Adipose tissue (tissue), 3 donors: ENCODE data around the gene RNU5D-1. TPM values are rescaled to one million over a fixed set of nuclear protein-coding genes. Genes with fewer than 3 reads are reported as not detected.
A peak's percentile ranks its signal among the peaks of the same experiment; 100 is the strongest.
"Not testable (repeated sequence)": the region's sequence is repeated elsewhere in the genome, so short reads cannot be mapped to it uniquely, and the experiment has no call there.

Experiments
- H3K27ac ChIP-seq: one replicate; pipeline ENCODE4 v1.5.1; 2013; ENCODE audit warnings: low read depth, low read length
- WGBS, 3 donors: extraction: QIAGEN DNeasy Blood & Tissue Kit; methylation state at CpG; one replicate each; pipeline ENCODE4 v1.1.7; 2013; 5-methylcytosine and 5-hydroxymethylcytosine counted together
- polyA plus RNA-seq, 3 donors: library from polyadenylated mRNA; stranded (reverse); fragments of 200-250 nt; gene quantifications; one replicate each; pipeline ENCODE4 v1.2.3, GENCODE V29; 2013
- donor health status: healthy with polysubstance abuse.
- donor health status: Bipolar disorder and iron deficiency.
- donor health status: healthy.

Gene RNU5D-1
- polyA plus RNA-seq, result not detected

- 1% methylated on average over 19 of the region's 19 CpGs for WGBS, 3 donors
- peak within 1 kb of the TSS; percentile 42 for H3K27ac ChIP-seq
These were observed at the start of gene RNU5D-1 for GRCh38 chr1:44730741-44731512. TSS of gene RNU5D-1 (minus strand) at chr1:44731170.

DNA sequence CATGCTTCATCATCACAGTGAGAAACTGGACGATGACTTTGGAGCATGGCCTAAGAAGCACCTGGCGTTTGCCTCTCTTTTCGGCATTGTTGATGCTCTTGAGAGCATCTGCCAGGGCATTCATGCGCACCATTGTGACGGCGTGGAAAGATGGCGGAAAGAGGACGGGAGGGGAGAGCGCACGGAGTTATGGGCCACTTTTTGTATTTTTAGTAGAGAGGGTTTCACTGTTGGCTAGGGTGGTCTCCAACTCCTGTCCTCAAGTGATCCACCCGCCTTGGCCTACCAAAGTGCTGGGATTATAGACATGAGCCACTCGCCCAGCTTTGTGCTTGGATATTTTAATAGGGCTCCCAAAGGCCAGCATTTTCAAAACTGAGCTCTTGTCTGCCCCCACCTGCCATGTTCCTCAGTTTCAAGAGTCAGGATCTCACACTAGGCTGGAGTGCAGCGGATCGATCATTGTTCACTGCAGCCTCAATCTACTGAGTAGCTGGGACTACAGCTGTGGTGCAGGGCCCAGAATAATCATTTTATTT, 49.7 kb upstream of the RNU5D-1 start:
- WGBS, 3 donors, result 91 to 95% (median 93%) methylated on average over 14 of the region's 14 CpGs
- H3K27ac ChIP-seq, result no peak overlapping the region

DNA sequence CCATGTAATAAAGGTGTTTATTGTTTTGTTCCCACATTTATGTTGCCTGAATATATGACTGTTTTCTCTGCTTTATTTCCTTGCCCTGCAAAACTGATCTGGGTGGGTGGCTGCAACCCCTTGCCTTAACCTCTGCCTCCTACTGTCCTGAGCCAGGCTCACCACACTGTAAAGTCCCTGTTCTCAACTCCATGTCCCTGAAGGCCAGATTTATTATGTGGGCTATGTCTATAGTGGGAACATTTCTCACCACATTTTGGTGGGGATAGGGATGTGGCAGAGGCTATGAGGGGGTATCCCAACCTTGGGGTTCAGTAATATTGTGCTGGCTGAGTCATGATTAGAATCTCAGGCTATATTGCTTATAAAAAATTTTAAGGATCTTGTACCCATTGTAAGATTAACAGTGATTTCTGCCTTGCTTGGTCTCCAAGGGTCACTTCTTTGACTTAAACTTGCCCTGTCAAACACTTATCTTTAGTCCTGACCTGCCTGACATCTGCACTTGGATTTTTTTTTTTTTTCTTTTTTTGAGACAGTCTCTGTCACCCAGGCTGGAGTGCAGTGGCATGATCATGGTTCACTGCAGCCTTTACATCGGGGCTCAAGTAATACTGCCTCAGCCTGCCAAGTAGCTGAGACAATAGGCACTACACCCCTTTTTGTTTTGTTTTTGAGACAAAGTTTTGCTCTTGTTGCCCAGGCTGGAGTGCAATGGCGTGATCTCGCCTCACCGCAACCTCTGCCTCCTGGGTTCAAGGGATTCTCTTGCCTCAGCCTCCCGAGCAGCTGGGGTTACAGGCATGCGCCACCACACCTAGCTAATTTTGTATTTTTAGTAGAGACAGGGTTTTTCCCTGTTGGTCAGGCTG, 48.0 kb upstream of the RNU5D-1 start:
- H3K27ac ChIP-seq, result no peak overlapping the region
- 89 to 96% (median 96%) methylated on average over 6 of the region's 6 CpGs for WGBS, 3 donors

- H3K27ac ChIP-seq, result no peak overlapping the region
- 63 to 73% (median 69%) methylated on average over 13 of the region's 13 CpGs for WGBS, 3 donors
These were observed 47.1 kb upstream of the RNU5D-1 start for GRCh38 chr1:44777969-44778635.

DNA sequence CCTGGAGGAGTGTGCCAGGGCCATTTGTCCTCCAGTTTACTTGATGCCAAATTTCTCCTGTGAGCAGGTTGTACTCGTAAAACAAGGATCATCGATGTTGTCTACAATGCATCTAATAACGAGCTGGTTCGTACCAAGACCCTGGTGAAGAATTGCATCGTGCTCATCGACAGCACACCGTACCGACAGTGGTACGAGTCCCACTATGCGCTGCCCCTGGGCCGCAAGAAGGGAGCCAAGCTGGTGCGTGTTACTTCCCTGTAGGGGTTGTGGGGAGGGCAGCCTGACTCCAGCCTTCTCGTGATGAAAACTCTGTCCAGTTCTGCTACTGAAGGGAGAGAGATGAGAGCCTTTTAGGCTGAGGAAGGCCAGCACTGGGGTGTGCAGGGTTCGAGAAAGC, 46.6 kb upstream of the RNU5D-1 start:
- WGBS, 3 donors, result 79 to 83% (median 83%) methylated on average over 14 of the region's 14 CpGs
- H3K27ac ChIP-seq, result no peak overlapping the region

DNA sequence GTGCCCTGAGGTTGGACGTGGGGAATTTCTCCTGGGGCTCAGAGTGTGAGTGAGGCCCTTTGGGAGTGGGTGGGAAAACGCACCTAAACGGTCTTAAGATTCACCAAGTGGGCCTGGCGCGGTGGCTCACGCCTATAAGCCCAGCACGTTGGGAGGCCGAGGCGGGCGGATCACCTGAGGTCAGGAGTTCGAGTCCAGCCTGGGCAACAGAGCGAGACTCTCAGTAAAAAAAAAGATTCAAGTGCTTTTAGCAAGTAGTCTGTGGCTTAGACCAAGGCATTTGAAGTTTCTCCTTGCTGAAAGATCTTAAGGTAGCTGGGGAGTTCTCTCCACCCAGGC, 45.7 kb upstream of the RNU5D-1 start:
- WGBS, 3 donors, result 49 to 62% (median 53%) methylated on average over 12 of the region's 12 CpGs
- H3K27ac ChIP-seq, result peak overlapping the region; percentile 40

GRCh38 chr1:44775930-44776729, 45.2 kb upstream of the RNU5D-1 start:
- H3K27ac ChIP-seq, result peak overlapping the region; percentile 40
- WGBS, 3 donors, result 4 to 8% (median 6%) methylated on average over 36 of the region's 36 CpGs

DNA sequence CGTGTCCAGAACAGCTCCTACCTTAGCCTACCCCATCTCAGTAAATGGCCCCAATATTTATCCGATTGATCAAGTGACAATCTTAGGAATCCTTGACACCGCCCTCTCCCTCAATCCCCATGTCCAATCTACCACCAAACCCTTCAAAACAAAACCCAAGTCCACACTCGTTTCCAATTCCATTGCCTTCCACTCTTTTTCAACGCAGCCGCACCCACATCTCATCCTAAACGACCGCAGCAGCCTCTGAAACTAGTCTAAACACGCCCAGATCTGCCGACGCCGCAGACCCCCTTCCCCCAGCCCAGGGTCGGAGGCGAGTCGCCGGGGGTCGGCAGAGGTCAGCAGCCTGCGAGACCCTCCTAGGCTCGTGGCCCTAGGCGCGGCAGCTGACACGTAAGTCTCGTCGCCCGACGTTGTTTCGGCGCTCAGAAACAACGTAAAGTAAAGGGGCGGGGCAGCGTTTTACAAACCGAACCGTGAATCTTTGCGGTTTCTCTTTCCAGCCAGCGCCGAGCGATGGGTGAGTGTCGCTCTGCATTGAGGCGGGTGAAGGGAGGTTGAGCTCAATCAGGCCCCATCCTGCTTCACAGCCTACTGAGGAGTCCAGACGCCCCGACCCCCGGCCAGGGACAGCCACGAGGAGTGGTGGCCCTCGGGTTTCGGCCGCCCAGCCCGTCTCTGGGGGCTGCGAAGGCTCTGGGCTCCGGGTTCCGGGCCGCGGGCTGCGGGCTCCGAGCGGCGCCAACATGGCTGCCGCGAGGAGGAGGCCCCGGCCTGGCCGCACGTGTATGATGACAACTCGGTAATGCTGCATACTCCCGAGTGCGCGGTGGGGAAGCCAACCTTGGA, 44.3 kb upstream of the RNU5D-1 start, which contains the start of gene RPS8:
Gene RPS8 (plus strand): TSS at position 463 of the 852 bp plus-strand sequence. CDS start 57 bp downstream, at position 520.
- peak within 1 kb of the TSS; percentile 76 for H3K27ac ChIP-seq
- WGBS, 3 donors, result 0% methylated on average over 65 of the region's 65 CpGs

- WGBS, 3 donors, result 93 to 95% (median 95%) methylated on average over 6 of the region's 6 CpGs
- H3K27ac ChIP-seq, result not testable (repeated sequence)
These were observed 35.5 kb upstream of the RNU5D-1 start for GRCh38 chr1:44766421-44766820.

DNA sequence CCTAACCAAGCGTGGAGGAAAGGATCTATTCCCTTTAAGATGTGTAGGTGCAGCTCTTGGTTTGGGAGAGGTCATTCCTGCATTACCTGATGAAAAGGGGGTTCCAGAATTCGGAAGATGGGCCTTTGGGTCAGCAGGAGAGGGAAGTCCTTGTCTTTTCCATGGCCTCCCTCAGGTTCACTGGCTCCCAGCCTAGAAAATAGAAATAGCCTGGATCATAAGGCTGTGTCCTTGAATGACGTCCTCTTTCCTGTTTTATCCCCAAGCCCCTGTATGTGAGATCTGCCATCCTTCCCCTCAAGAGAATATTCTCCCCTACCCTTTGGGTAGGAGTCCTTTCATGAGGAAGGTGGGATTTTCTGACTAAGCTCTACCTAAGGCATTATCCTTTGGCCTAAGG, 29.9 kb upstream of the RNU5D-1 start:
- WGBS, 3 donors, result 81 to 91% (median 86%) methylated on average over 3 of the region's 3 CpGs
- no peak overlapping the region for H3K27ac ChIP-seq

DNA sequence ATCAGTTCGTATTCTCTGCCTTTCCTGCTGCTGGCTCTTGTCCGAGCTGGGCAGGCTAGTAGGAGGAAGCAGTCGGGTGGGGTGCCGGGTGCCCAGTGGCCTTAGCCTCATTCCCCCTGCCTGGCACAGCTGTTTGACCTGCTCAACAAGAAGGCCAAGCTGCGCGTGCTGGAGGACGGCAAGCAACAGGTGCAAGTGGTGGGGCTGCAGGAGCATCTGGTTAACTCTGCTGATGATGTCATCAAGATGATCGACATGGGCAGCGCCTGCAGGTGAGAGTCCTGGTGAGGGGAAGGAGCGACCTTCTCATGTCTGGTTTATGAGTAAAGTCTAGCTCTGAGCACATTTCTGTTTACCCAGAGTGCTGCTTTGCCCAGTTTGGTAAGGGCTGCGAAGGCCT, 28.1 kb upstream of the RNU5D-1 start:
- 91 to 96% (median 91%) methylated on average over 11 of the region's 11 CpGs for WGBS, 3 donors

DNA sequence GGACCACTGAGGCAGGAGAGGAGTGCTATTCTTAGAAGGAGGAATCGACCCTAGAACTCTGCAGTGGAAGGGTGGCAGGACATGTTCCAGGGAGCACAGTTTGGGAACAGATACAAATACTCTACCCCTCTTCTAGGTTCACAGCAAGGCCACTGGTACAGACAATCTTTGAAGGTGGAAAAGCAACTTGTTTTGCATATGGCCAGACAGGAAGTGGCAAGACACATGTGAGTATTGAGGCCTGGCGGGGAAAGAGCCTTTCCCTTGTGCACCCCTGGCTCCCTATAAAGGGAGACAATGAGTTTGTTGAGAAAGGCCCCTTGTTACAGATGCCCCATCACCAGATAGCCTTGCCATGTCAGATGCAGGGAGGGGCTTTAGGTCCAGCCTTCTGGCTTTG, 26.4 kb upstream of the RNU5D-1 start:
- 92 to 100% (median 95%) methylated on average over 2 of the region's 2 CpGs for WGBS, 3 donors
- H3K27ac ChIP-seq, result no peak overlapping the region

More for the DNA sequence above, 28.1 kb upstream of the RNU5D-1 start:
- no peak overlapping the region for H3K27ac ChIP-seq

GRCh38 chr1:44747878-44748277, 16.9 kb upstream of the RNU5D-1 start:
- H3K27ac ChIP-seq, result no peak overlapping the region
- 89 to 92% (median 92%) methylated on average over 3 of the region's 3 CpGs for WGBS, 3 donors

DNA sequence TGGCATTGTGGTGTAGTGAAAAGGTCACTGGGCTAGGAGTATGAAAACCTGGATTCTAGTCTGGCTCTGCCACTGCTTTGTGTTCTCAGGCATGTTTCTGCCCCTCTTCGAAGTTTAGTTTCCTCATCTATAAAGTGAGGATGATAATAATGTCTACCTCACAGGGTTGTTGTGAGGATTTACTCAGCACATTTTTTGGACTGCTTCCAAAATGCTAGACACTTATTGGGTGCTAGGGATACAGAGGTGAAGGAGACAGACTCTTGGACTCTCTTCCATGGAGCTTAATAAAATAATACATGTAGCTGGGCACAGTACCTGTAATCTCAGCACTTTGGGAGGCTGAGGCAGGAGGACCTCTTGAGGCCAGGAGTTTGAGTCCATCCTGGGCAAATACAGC, 12.2 kb upstream of the RNU5D-1 start:
- 96 to 100% (median 96%) methylated on average over 1 of the region's 1 CpG for WGBS, 3 donors
- no peak overlapping the region for H3K27ac ChIP-seq

GRCh38 chr1:44740179-44740617, 9.2 kb upstream of the RNU5D-1 start:
- H3K27ac ChIP-seq, result no peak overlapping the region
- WGBS, 3 donors, result 3 to 4% (median 3%) methylated on average over 14 of the region's 14 CpGs

- WGBS, 3 donors, result 0% methylated on average over 57 of the region's 57 CpGs
- H3K27ac ChIP-seq, result no peak within 1 kb of the TSS
These were observed 8.6 kb upstream of the RNU5D-1 start, which contains the start of gene KIF2C for GRCh38 chr1:44739307-44740178. TSS of gene KIF2C (plus strand) at chr1:44739837. CDS start at chr1:44739933, 96 bp downstream.
